H9 (cell line): ENCODE results near the gene PNPLA6. TPM values are rescaled to one million over a fixed set of nuclear protein-coding genes. Genes with fewer than 3 reads are reported as not detected.

Experiments
- DNase-seq: peaks from one replicate; pipeline ENCODE4 v3.0.0-alpha.2; 2017
- H2AFZ ChIP-seq: one replicate; pipeline ENCODE4 v1.6.1; 2013; ENCODE audit warnings: mild to moderate bottlenecking, low read length, control low read depth, moderate library complexity
- H2AK5ac ChIP-seq: 2 replicates; pipeline ENCODE4 v1.6.1; 2013; ENCODE audit warnings: low read length, control low read depth, mixed read lengths; ENCODE audit not compliant: insufficient read length
- H2BK120ac ChIP-seq: one replicate; pipeline ENCODE4 v1.6.1; 2013; ENCODE audit warnings: low read depth, mild to moderate bottlenecking, low read length, control low read depth, inconsistent platforms; ENCODE audit not compliant: poor library complexity, severe bottlenecking
- H2BK12ac ChIP-seq: 2 replicates; pipeline ENCODE4 v1.6.1; 2013; ENCODE audit warnings: low read length, control low read depth, mixed read lengths, low read depth; ENCODE audit not compliant: insufficient read length
- H2BK15ac ChIP-seq: 2 replicates; pipeline ENCODE4 v1.6.1; 2013; ENCODE audit warnings: low read depth, low read length, control low read depth
- H2BK20ac ChIP-seq: one replicate; pipeline ENCODE4 v1.6.1; 2013; ENCODE audit warnings: low read depth, mild to moderate bottlenecking, low read length, control low read depth, inconsistent platforms; ENCODE audit not compliant: poor library complexity, severe bottlenecking
- H2BK5ac ChIP-seq: 2 replicates; pipeline ENCODE4 v1.6.1; 2013; ENCODE audit warnings: low read length, control low read depth, mixed read lengths; ENCODE audit not compliant: insufficient read length
- H3K14ac ChIP-seq: 2 replicates; pipeline ENCODE4 v1.6.1; 2013; ENCODE audit warnings: low read length, control low read depth; ENCODE audit not compliant: insufficient read depth
- H3K18ac ChIP-seq: 2 replicates; pipeline ENCODE4 v1.6.1; 2013; ENCODE audit warnings: low read depth, mild to moderate bottlenecking, mixed read lengths, low read length, control low read depth; ENCODE audit not compliant: insufficient read length
- H3K23ac ChIP-seq: 2 replicates; pipeline ENCODE4 v1.6.1; 2013; ENCODE audit warnings: low read length, control low read depth, mixed read lengths, low read depth; ENCODE audit not compliant: insufficient read length
- H3K23me2 ChIP-seq: 2 replicates; pipeline ENCODE4 v1.6.1; 2013; ENCODE audit warnings: low read depth, mild to moderate bottlenecking, mixed read lengths, low read length, control low read depth; ENCODE audit not compliant: insufficient read length, poor library complexity, severe bottlenecking
- H3K27ac ChIP-seq: 2 replicates; pipeline ENCODE4 v1.5.1; 2013; ENCODE audit warnings: low read length, control low read depth, mixed read lengths, low read depth; ENCODE audit not compliant: insufficient read length
- H3K27me3 ChIP-seq: 2 replicates; pipeline ENCODE4 v1.6.1; 2013; ENCODE audit warnings: low read length, control low read depth, inconsistent platforms; ENCODE audit not compliant: insufficient read depth
- H3K4ac ChIP-seq: 2 replicates; pipeline ENCODE4 v1.6.1; 2013; ENCODE audit warnings: low read depth, mild to moderate bottlenecking, control low read depth, inconsistent platforms, low read length, moderate library complexity
- H3K4me1 ChIP-seq: 2 replicates; pipeline ENCODE4 v1.6.1; 2013; ENCODE audit warnings: low read length, control low read depth, inconsistent platforms; ENCODE audit not compliant: insufficient read depth
- H3K4me2 ChIP-seq: 2 replicates; pipeline ENCODE4 v1.6.1; 2013; ENCODE audit warnings: low read length, control low read depth, mixed read lengths; ENCODE audit not compliant: insufficient read length, insufficient read depth
- H3K56ac ChIP-seq: 2 replicates; pipeline ENCODE4 v1.6.1; 2013; ENCODE audit warnings: low read depth, mild to moderate bottlenecking, mixed read lengths, low read length, control low read depth; ENCODE audit not compliant: insufficient read length
- H3K79me1 ChIP-seq: 2 replicates; pipeline ENCODE4 v1.6.1; 2013; ENCODE audit warnings: low read depth, mild to moderate bottlenecking, moderate library complexity, low read length, control low read depth, inconsistent platforms; ENCODE audit not compliant: insufficient read depth, poor library complexity, severe bottlenecking
- H3K79me2 ChIP-seq: 2 replicates; pipeline ENCODE4 v1.6.1; 2013; ENCODE audit warnings: low read length, control low read depth, inconsistent platforms; ENCODE audit not compliant: insufficient read depth
- H3K9ac ChIP-seq: 2 replicates; pipeline ENCODE4 v1.6.1; 2013; ENCODE audit warnings: low read length, control low read depth, mixed read lengths; ENCODE audit not compliant: insufficient read length; ENCODE audit errors: extremely low read depth
- H3K9me3 ChIP-seq: one replicate; pipeline ENCODE4 v1.6.1; 2013; ENCODE audit warnings: low read depth, low read length, inconsistent platforms; ENCODE audit not compliant: control insufficient read depth
- H3T11ph ChIP-seq: one replicate; pipeline ENCODE4 v1.6.1; 2013; ENCODE audit warnings: mild to moderate bottlenecking, low read length, control low read depth, inconsistent platforms
- H4K20me1 ChIP-seq: one replicate; pipeline ENCODE4 v1.6.1; 2013; ENCODE audit not compliant: control insufficient read depth, insufficient read length, insufficient read depth
- H4K5ac ChIP-seq: 2 replicates; pipeline ENCODE4 v1.6.1; 2013; ENCODE audit warnings: low read depth, mild to moderate bottlenecking, mixed read lengths, low read length, control low read depth; ENCODE audit not compliant: insufficient read length
- H4K8ac ChIP-seq: replicated peaks from 2 replicates; pipeline ENCODE4 v1.6.1; 2013; ENCODE audit warnings: low read length, control low read depth, mixed read lengths, low read depth; ENCODE audit not compliant: insufficient read length
- H4K91ac ChIP-seq: 2 replicates; pipeline ENCODE4 v1.6.1; 2013; ENCODE audit warnings: low read depth, mild to moderate bottlenecking, moderate library complexity, mixed read lengths, low read length, control low read depth; ENCODE audit not compliant: insufficient read length
- H3K27ac Mint-ChIP-seq, 3 experiments: 2 replicates in 2 of 3; 3 replicates in 1 of 3; pipeline ENCODE4 v1.8.0; 2020 to 2021; ENCODE audit warnings: mixed read lengths in 3 of 3, mild to moderate bottlenecking in 1 of 3, moderate library complexity in 1 of 3
- H3K27me3 Mint-ChIP-seq: 2 replicates; pipeline ENCODE4 v1.8.0; 2021; ENCODE audit warnings: low read depth, mild to moderate bottlenecking, moderate library complexity, mixed read lengths
- H3K36me3 Mint-ChIP-seq, 3 experiments: 2 replicates in 2 of 3; 3 replicates in 1 of 3; pipeline ENCODE4 v1.8.0; 2020 to 2021; ENCODE audit warnings: low read depth in 3 of 3, mixed read lengths in 3 of 3; ENCODE audit not compliant: insufficient read depth in 1 of 3
- H3K4me1 Mint-ChIP-seq, 2 experiments: 2 replicates each; pipeline ENCODE4 v1.8.0; 2020; ENCODE audit warnings: mixed read lengths in 2 of 2
- H3K4me3 Mint-ChIP-seq, 2 experiments: 2 replicates in 1 of 2; 3 replicates in 1 of 2; pipeline ENCODE4 v1.8.0; 2020 to 2021; ENCODE audit warnings: mild to moderate bottlenecking in 2 of 2, mixed read lengths in 2 of 2, moderate library complexity in 1 of 2
- H3K9me3 Mint-ChIP-seq, 2 experiments: 2 replicates in 1 of 2; 3 replicates in 1 of 2; pipeline ENCODE4 v1.8.0; 2020; ENCODE audit warnings: mild to moderate bottlenecking in 2 of 2, mixed read lengths in 2 of 2, moderate library complexity in 1 of 2
- CTCF ChIP-seq: fragments of 200-600 bp; sonication (generic); conservative IDR thresholded peaks from 3 replicates; pipeline ENCODE4 v1.8.0; 2021; ENCODE audit warnings: antibody characterized with exemption, mild to moderate bottlenecking
- WGBS: extraction: QIAGEN DNeasy Blood & Tissue Kit; methylation state at CpG from one replicate; pipeline ENCODE4 v1.1.7; 2013; ENCODE audit warnings: missing lambda C conversion rate, low lambda C conversion rate, mixed read lengths; ENCODE audit not compliant: insufficient read length; ENCODE audit errors: extremely low coverage; 5-methylcytosine and 5-hydroxymethylcytosine counted together
- total RNA-seq: library from RNA; stranded (reverse); gene quantifications from 2 replicates; pipeline ENCODE4 v1.2.1, GENCODE V29; 2021

PNPLA6 gene
- total RNA-seq, 1 experiment from 2014 or later: 130 TPM

DNA sequence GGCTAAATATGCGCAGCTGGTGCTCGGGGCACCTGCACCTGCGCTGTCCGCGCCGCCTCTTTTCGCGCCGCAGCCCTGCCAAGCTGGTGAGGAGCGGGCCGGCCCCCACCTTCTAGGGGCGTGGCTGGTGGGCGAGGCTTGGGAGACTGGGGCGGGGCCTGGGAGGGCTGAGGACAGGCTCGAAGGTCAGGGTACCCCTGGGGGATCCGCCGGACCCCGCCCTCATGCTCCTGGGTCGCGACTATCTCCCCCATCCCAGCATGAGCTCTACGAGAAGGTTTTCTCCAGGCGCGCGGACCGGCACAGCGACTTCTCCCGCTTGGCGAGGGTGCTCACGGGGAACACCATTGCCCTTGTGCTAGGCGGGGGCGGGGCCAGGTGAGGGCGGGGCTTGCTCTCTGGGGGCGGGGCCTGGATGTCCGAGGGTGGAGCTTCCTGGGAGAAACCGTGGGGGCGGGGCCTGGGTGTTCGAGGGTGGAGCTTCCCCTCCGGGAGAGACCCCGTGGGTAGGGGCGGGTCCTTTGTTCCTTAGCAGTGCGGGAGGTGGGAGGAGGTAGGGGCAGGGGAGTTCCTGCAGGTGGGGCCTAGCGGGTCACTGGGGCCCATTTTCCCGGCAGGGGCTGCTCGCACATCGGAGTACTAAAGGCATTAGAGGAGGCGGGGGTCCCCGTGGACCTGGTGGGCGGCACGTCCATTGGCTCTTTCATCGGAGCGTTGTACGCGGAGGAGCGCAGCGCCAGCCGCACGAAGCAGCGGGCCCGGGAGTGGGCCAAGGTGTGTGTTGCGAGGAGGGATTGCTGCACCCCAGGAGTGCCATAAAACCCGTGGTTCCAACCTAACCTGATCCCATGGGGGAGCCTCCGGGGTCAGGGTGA is 19.7 kb downstream of the PNPLA6 start:
- Histone ChIP-seq H3K4me2 (peak overlapping the region; percentile 24), H3K23me2 (no peaks in the 10 kb centered on the region), H3K79me2 (no peaks in the 10 kb centered on the region), H3K14ac (peak overlapping the region; percentile 39; the same call in 1 of the 2 replicates), H3T11ph (no peak overlapping the region), H4K5ac (no peak overlapping the region), H3K79me1 (no peaks in the 10 kb centered on the region), H4K20me1 (no peaks in the 10 kb centered on the region), H3K4me1 (peaks cover 2% of the 10 kb centered on the region; the same call in 1 of the 2 replicates), H3K27ac (no peak overlapping the region), H3K56ac (no peak overlapping the region), H3K9me3 (no peaks in the 10 kb centered on the region), H3K27me3 (no peaks in the 10 kb centered on the region), H2BK120ac (no peak overlapping the region), H3K18ac (peak overlapping the region; percentile 82), H4K91ac (no peak overlapping the region), H3K23ac (no peak overlapping the region), H3K4ac (no peak overlapping the region), H2BK12ac (no peak overlapping the region), H2BK20ac (no peak overlapping the region), H4K8ac (no peak overlapping the region), H2BK15ac (no peak overlapping the region), H2AK5ac (no peak overlapping the region), H3K9ac (no peak overlapping the region), H2AFZ (no peak overlapping the region), H2BK5ac (no peak overlapping the region)
- Mint-ChIP-seq H3K4me1 (peaks cover 7 to 10% of the 10 kb centered on the region in 2 experiments; a peak in 3 of 4 replicates), H3K9me3 (no peaks in the 10 kb centered on the region; a peak in 1 of 5 replicates), H3K36me3 (peaks cover 19 to 64% (median 37%) of the 10 kb centered on the region in 3 experiments; a peak in 6 of 7 replicates), H3K4me3 (peak overlapping the region in 1 of 2 experiments; percentile 46; a peak in 1 of 5 replicates), H3K27me3 (no peaks in the 10 kb centered on the region), H3K27ac (no peak overlapping the region)
- no peak for TF ChIP-seq CTCF
- peak; percentile 90 for DNase-seq
- WGBS: no CpG with 5 or more reads among the region's 62 CpGs
